Stimulated activated CD4-positive, alpha-beta T cell treated with anti-CD3 and anti-CD28 coated beads, TNF-alpha, amount 100 ng/mL, for 48 hours (primary cell): ENCODE data around the gene SPTB.

ENCODE experiments used
- DNase-seq, 3 donors: peaks; one replicate each; pipeline ENCODE4 v3.0.0-alpha.2; 2020; ENCODE audit warnings: low read depth in 3 of 3

SPTB gene

GRCh38 chr14:64766430-64767151 is 113.1 kb downstream of the SPTB start:
- no peak for DNase-seq

- no peak for DNase-seq
Measured at GRCh38 chr14:64765740-64766302, 113.9 kb downstream of the SPTB start.

GRCh38 chr14:64764641-64765520 is 114.8 kb downstream of the SPTB start:
- DNase-seq: peak; percentile 40 to 43 (median 41)

- DNase-seq: no peak
Measured at GRCh38 chr14:64763801-64764621, 115.7 kb downstream of the SPTB start.

- DNase-seq: no peak
Measured at GRCh38 chr14:64763085-64763782, 116.5 kb downstream of the SPTB start.

GRCh38 chr14:64762044-64763034 is 117.4 kb downstream of the SPTB start:
- DNase-seq: no peak

- DNase-seq: no peak
Measured at GRCh38 chr14:64761441-64762043, 118.2 kb downstream of the SPTB start.

GRCh38 chr14:64760916-64761315 is 118.8 kb downstream of the SPTB start:
- DNase-seq: no peak

GRCh38 chr14:64760146-64760755 is 119.5 kb downstream of the SPTB start:
- DNase-seq: peak; percentile 22 to 61 (median 41)

- no peak for DNase-seq
Measured at GRCh38 chr14:64759555-64759938, 120.2 kb downstream of the SPTB start.

GRCh38 chr14:64758691-64759554 is 120.8 kb downstream of the SPTB start:
- DNase-seq: no peak

- DNase-seq: no peak
Measured at GRCh38 chr14:64758025-64758521, 121.6 kb downstream of the SPTB start.

- DNase-seq: no peak
Measured at GRCh38 chr14:64757601-64758000, 122.1 kb downstream of the SPTB start.

- no peak for DNase-seq
Measured at GRCh38 chr14:64756712-64757111, 123.0 kb downstream of the SPTB start.

- DNase-seq: peak in 2 of 3 donors; percentile 20 to 27
Measured at GRCh38 chr14:64755781-64756221, 123.9 kb downstream of the SPTB start.

GRCh38 chr14:64754685-64755084 is 125.0 kb downstream of the SPTB start:
- no peak for DNase-seq

- DNase-seq: no peak
Measured at GRCh38 chr14:64753999-64754398, 125.7 kb downstream of the SPTB start.

- DNase-seq: no peak
Measured at GRCh38 chr14:64753374-64753773, 126.3 kb downstream of the SPTB start.
